ENCODE results near the gene ENDOU. TPM values are rescaled to one million over a fixed set of nuclear protein-coding genes. Genes with fewer than 3 reads are reported as not detected.

ENDOU gene
- polyA plus RNA-seq, 1 of the 3 experiments (the other 2 are of a cell fraction) = not detected

DNA sequence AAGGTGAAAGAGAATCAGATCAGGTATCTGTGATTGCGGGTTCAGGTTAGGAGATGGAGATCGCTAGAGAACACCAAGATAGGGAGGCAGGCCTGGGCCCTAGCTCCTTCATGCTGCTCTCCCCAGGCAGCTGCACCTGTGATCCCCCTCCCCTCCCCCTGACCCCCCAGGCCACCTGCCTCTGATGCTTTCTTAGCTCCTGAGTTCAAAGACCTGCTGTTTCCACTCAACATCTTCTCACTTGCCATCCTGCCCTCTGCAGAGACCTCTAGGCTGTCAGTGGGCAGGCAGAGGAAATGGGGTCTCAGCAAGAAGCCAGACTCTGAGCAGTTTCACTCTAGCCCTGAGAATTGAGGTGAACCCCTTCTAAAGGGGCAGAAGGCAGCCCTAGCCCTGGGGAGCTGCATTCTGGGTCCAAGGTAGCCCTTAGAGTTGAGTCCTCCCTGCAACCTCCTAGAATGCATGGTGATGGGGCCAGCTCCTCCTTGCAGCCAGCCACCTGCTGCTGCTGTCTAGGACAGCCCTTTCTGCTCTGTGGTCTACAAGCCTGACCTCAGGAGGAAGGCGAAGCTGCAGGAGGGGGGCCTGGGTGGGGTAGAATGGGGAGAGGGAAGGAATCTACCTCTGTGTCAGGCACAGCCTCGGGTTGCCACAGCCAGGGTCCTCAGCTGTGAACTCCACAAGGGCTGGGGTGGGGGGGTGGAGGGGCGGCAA, 41.4 kb upstream of the ENDOU start:
- no peaks in the 10 kb centered on the region for H3K9me2 ChIP-seq
- TF ChIP-seq USF2 (IDR thresholded peaks at IDR 0.05; ENCODE audit: borderline replicate concordance, low read depth, low read length) = no peak
- TF ChIP-seq, protein P1, sequence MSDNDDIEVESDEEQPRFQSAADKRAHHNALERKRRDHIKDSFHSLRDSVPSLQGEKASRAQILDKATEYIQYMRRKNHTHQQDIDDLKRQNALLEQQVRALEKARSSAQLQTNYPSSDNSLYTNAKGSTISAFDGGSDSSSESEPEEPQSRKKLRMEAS (IDR thresholded peaks at IDR 0.05; ENCODE audit: low read depth) = no peak
- TF ChIP-seq YY1 (IDR thresholded peaks at IDR 0.05; ENCODE audit: low read depth) = no peak
- no peak for TF ChIP-seq CTCF (IDR thresholded peaks at IDR 0.05)
- H3K27me3 ChIP-seq (ENCODE audit: insufficient read depth) = no peaks in the 10 kb centered on the region
- H3K36me3 ChIP-seq (replicated peaks in 1 of 2; ENCODE audit: control insufficient read depth in 1 of 2, insufficient read depth in 2 of 2, low read length in 1 of 2) = no peaks in the 10 kb centered on the region
- H3K79me2 ChIP-seq (ENCODE audit: insufficient read depth) = no peaks in the 10 kb centered on the region
- 78% methylated on average over 5 of the region's 5 CpGs for WGBS (ENCODE audit: low lambda C conversion rate)
- POLR2A ChIA-PET = interaction anchor here (1.5 kb wide), 1 partner anchor 30 kb away, joined by 5 read pairs; no protein-coding TSS in a partner anchor
- H3K9ac ChIP-seq = no peak overlapping the region
- H4K20me1 ChIP-seq (ENCODE audit: insufficient read depth) = no peaks in the 10 kb centered on the region
- no peak overlapping the region for H2AFZ ChIP-seq (ENCODE audit: low read depth)
- no peak overlapping the region for H3K4me3 ChIP-seq (ENCODE audit: low read depth in 2 of 2, low read length in 1 of 2)
- CTCF ChIA-PET = interaction anchor here (1.0 to 22.9 kb wide), 10 partner anchors 11 to 115 kb away, joined by 3 to 1294 read pairs (median 10); partner anchors contain the start of genes ENDOU, RAPGEF3 and RPAP3
- no peaks in the 10 kb centered on the region for H3F3A ChIP-seq (replicated peaks; ENCODE audit: insufficient read depth)
- no peaks in the 10 kb centered on the region for H3K9me3 ChIP-seq
- H3K4me1 ChIP-seq (ENCODE audit: control insufficient read depth in 1 of 2, insufficient read depth in 2 of 2, low read depth in 1 of 2, low read length in 1 of 2) = peaks cover 7 to 42% of the 10 kb centered on the region in 2 experiments; a peak in 2 of 4 replicates
- no peak overlapping the region for H3K4me2 ChIP-seq
- H3K27ac ChIP-seq (ENCODE audit: low read depth in 2 of 2, low read length in 1 of 2) = no peak overlapping the region
- DNase-seq = no peak

DNA sequence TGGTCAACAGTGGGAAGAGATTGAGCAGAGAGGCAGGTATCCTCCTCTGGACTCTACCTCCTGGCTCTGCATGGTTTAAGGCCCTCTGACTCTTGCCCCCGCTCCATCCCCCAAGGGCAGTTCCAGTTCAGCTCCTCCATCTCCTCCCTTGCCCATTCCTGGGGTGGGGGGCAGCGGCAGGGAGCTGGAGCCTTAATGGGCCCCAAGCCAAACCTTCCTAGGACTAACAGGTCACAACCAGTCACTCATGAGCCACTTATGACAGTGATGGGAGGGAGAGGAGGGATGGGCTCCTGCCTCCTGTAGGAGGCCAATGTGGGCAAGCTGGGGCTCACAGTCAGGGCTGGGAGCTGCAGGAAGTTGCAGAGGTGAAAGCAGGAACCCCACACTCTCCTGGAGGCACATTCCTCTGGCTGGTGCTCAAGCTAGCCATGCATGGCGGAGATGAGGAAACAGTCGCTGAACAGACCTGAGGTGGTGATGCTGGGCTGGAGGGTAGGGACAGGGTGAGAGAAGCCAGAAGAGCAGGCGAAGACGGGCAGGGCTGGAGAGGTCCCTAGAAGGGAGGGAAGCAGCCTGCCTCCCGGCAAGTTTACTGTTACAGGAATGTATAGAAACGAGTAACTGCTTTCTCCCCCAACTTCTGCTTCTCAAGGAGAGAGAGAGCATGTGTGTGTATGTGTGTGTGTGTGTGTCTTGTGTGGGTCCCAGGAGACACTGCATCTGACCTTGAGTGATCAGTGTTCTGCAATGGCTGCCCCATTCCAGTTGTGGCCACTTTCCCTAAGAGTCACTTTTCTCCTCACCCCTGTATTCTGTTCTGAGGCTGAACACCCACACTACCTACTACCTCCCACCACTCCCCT, 38.4 kb upstream of the ENDOU start:
- ChIA-PET CTCF (interaction anchor here (0.7 to 18.0 kb wide), 5 partner anchors 10 to 77 kb away, joined by 4 to 435 read pairs (median 21); partner anchors contain the start of gene SLC48A1), POLR2A (interaction anchor here (0.8 to 1.3 kb wide), 2 partner anchors 15 to 27 kb away, joined by 3 to 7 read pairs; no protein-coding TSS in a partner anchor)
- Histone ChIP-seq H3K9ac (no peak overlapping the region), H3K9me3 (no peaks in the 10 kb centered on the region), H3K27ac (ENCODE audit: low read depth in 2 of 2, low read length in 1 of 2) (peak overlapping the region in 1 of 2 experiments; percentile 82; a peak in 2 of 4 replicates), H3K4me2 (no peak overlapping the region), H4K20me1 (ENCODE audit: insufficient read depth) (no peaks in the 10 kb centered on the region), H3K27me3 (ENCODE audit: insufficient read depth) (no peaks in the 10 kb centered on the region), H3F3A (replicated peaks; ENCODE audit: insufficient read depth) (no peaks in the 10 kb centered on the region), H3K9me2 (no peaks in the 10 kb centered on the region), H3K4me1 (ENCODE audit: control insufficient read depth in 1 of 2, insufficient read depth in 2 of 2, low read depth in 1 of 2, low read length in 1 of 2) (peaks cover 7 to 45% of the 10 kb centered on the region in 2 experiments; a peak in 2 of 4 replicates), H3K4me3 (ENCODE audit: low read depth in 2 of 2, low read length in 1 of 2) (no peak overlapping the region), H3K36me3 (replicated peaks in 1 of 2; ENCODE audit: control insufficient read depth in 1 of 2, insufficient read depth in 2 of 2, low read length in 1 of 2) (no peaks in the 10 kb centered on the region), H2AFZ (ENCODE audit: low read depth) (no peak overlapping the region), H3K79me2 (ENCODE audit: insufficient read depth) (no peaks in the 10 kb centered on the region)
- 90% methylated on average over 8 of the region's 8 CpGs for WGBS (ENCODE audit: low lambda C conversion rate)
- DNase-seq = no peak
- TF ChIP-seq, protein P1 (IDR thresholded peaks at IDR 0.05; ENCODE audit: low read depth) = no peak
- TF ChIP-seq, protein P2, sequence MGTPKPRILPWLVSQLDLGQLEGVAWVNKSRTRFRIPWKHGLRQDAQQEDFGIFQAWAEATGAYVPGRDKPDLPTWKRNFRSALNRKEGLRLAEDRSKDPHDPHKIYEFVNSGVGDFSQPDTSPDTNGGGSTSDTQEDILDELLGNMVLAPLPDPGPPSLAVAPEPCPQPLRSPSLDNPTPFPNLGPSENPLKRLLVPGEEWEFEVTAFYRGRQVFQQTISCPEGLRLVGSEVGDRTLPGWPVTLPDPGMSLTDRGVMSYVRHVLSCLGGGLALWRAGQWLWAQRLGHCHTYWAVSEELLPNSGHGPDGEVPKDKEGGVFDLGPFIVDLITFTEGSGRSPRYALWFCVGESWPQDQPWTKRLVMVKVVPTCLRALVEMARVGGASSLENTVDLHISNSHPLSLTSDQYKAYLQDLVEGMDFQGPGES (IDR thresholded peaks at IDR 0.05; ENCODE audit: low read depth, low read length) = no peak
- TF ChIP-seq RXRA (IDR thresholded peaks at IDR 0.05; ENCODE audit: borderline replicate concordance, low read depth) = no peak
- TF ChIP-seq RAD21 (IDR thresholded peaks at IDR 0.05; ENCODE audit: low read length) = no peak
- TF ChIP-seq NRF1 (IDR thresholded peaks at IDR 0.05; ENCODE audit: low read depth, low read length) = no peak
- no peak for TF ChIP-seq MXI1 (IDR thresholded peaks at IDR 0.05; ENCODE audit: low read depth, low read length)
- TF ChIP-seq FOXJ3 (CRISPR knock-in tag; IDR thresholded peaks at IDR 0.05) = no peak
- TF ChIP-seq REST (IDR thresholded peaks at IDR 0.05; ENCODE audit: low read depth, low read length) = no peak
- no peak for TF ChIP-seq RCOR1 (IDR thresholded peaks at IDR 0.05; ENCODE audit: low read length)
- no peak for TF ChIP-seq EZH2phosphoT487 (IDR thresholded peaks at IDR 0.05; ENCODE audit: borderline replicate concordance, low read depth)
